IMR-90 (cell line): ENCODE results near the gene TFB1M. TPM values are rescaled to one million over a fixed set of nuclear protein-coding genes. Genes with fewer than 3 reads are reported as not detected.
A peak's percentile ranks its signal among the peaks of the same experiment; 100 is the strongest.

ENCODE experiments used
- ATAC-seq: fragments of 200-7000 bp; cut with Tn5 transposase; 2 replicates; pipeline ENCODE4 v1.9.1; 2020; ENCODE audit warnings: low read depth, mild to moderate bottlenecking, moderate library complexity
- BruUV-seq: library from RNA; stranded (reverse); fragments of 400-500 nt; replicated peaks from 2 replicates; lab custom pipeline; 2021; lab: Mats Ljungman, UMichigan
- CTCF ChIA-PET: fragments of 300-600 bp; formaldehyde crosslinking; extraction: SDS; loops from one replicate; lab custom pipeline; 2021; ENCODE audit warnings: antibody characterized with exemption; lab: Yijun Ruan, JAX
- POLR2A ChIA-PET: fragments of 300-600 bp; sonication (Branson Sonifier 250); formaldehyde crosslinking; loops from one replicate; lab custom pipeline; 2022; ENCODE audit warnings: antibody characterized with exemption; ENCODE audit not compliant: unreplicated experiment; lab: Charles Lee
- DNase-seq: peaks from one replicate; pipeline ENCODE4 v3.0.0; 2013
- H2AFZ ChIP-seq: replicated peaks from 2 replicates; pipeline ENCODE3; 2013; ENCODE audit warnings: low read length, mild to moderate bottlenecking; ENCODE audit not compliant: poor library complexity
- H2AK5ac ChIP-seq: 2 replicates; pipeline ENCODE4 v1.6.1; 2013; ENCODE audit warnings: low read depth, low read length, inconsistent platforms
- H2AK9ac ChIP-seq: replicated peaks from 2 replicates; pipeline ENCODE3; 2013; ENCODE audit warnings: mild to moderate bottlenecking, low read depth, low read length, moderate library complexity; ENCODE audit not compliant: poor library complexity
- H2BK120ac ChIP-seq: 2 replicates; pipeline ENCODE4 v1.6.1; 2013; ENCODE audit warnings: low read depth, low read length, inconsistent platforms
- H2BK15ac ChIP-seq: 3 replicates; pipeline ENCODE4 v1.6.1; 2013; ENCODE audit warnings: low read depth, low read length, inconsistent platforms
- H2BK20ac ChIP-seq: 2 replicates; pipeline ENCODE4 v1.6.1; 2013; ENCODE audit warnings: low read depth, mild to moderate bottlenecking, inconsistent platforms, low read length, moderate library complexity
- H2BK5ac ChIP-seq: 2 replicates; pipeline ENCODE4 v1.6.1; 2013; ENCODE audit warnings: mild to moderate bottlenecking, low read depth, low read length, inconsistent platforms; ENCODE audit not compliant: poor library complexity, severe bottlenecking
- H3K14ac ChIP-seq: replicated peaks from 2 replicates; pipeline ENCODE4 v1.6.1; 2013; ENCODE audit warnings: low read depth, low read length, inconsistent platforms
- H3K18ac ChIP-seq: 2 replicates; pipeline ENCODE4 v1.6.1; 2013; ENCODE audit warnings: low read depth, low read length, control low read depth
- H3K23ac ChIP-seq: 2 replicates; pipeline ENCODE4 v1.6.1; 2013; ENCODE audit warnings: low read depth, low read length, inconsistent platforms
- H3K27ac ChIP-seq: 2 replicates; pipeline ENCODE4 v1.5.1; 2013; ENCODE audit warnings: mild to moderate bottlenecking, control low read depth, low read length; ENCODE audit not compliant: insufficient read depth
- H3K27me3 ChIP-seq: 2 replicates; pipeline ENCODE4 v1.6.1; 2013; ENCODE audit warnings: low read length; ENCODE audit not compliant: control insufficient read depth, insufficient read depth
- H3K36me3 ChIP-seq: 2 replicates; pipeline ENCODE4 v1.6.1; 2013; ENCODE audit warnings: low read length, mixed read lengths; ENCODE audit not compliant: control insufficient read depth, insufficient read depth
- H3K4ac ChIP-seq: 2 replicates; pipeline ENCODE4 v1.6.1; 2013; ENCODE audit warnings: low read depth, low read length, inconsistent platforms
- H3K4me1 ChIP-seq: 2 replicates; pipeline ENCODE4 v1.6.1; 2013; ENCODE audit warnings: low read length, mixed read lengths; ENCODE audit not compliant: control insufficient read depth, insufficient read depth
- H3K4me2 ChIP-seq: 2 replicates; pipeline ENCODE4 v1.6.1; 2013; ENCODE audit warnings: low read depth, mild to moderate bottlenecking, control low read depth, low read length, moderate library complexity
- H3K4me3 ChIP-seq: 2 replicates; pipeline ENCODE4 v1.5.1; 2013; ENCODE audit warnings: low read depth, mild to moderate bottlenecking, control low read depth, low read length, moderate library complexity; ENCODE audit not compliant: insufficient read depth
- H3K56ac ChIP-seq: 2 replicates; pipeline ENCODE4 v1.6.1; 2013; ENCODE audit warnings: low read length, inconsistent platforms; ENCODE audit not compliant: insufficient read depth; ENCODE audit errors: extremely low read depth
- H3K79me1 ChIP-seq, 2 experiments: 2 replicates each; pipeline ENCODE4 v1.6.1; 2013; ENCODE audit warnings: low read length in 2 of 2, inconsistent platforms in 1 of 2, low read depth in 1 of 2
- H3K9ac ChIP-seq: 2 replicates; pipeline ENCODE4 v1.6.1; 2013; ENCODE audit warnings: low read depth, low read length, control low read depth
- H3K9me1 ChIP-seq: 2 replicates; pipeline ENCODE4 v1.6.1; 2013; ENCODE audit warnings: low read length, inconsistent platforms; ENCODE audit not compliant: insufficient read depth
- H3K9me3 ChIP-seq: 2 replicates; pipeline ENCODE4 v1.6.1; 2013; ENCODE audit warnings: low read length; ENCODE audit not compliant: control insufficient read depth, insufficient read depth
- H4K20me1 ChIP-seq: 2 replicates; pipeline ENCODE4 v1.6.1; 2013; ENCODE audit warnings: low read length, inconsistent platforms; ENCODE audit not compliant: insufficient read depth
- H4K5ac ChIP-seq: 2 replicates; pipeline ENCODE4 v1.6.1; 2013; ENCODE audit warnings: mild to moderate bottlenecking, low read depth, low read length, control low read depth
- H4K8ac ChIP-seq, 2 experiments: 2 replicates each; pipeline ENCODE4 v1.6.1; 2013; ENCODE audit warnings: low read depth in 2 of 2, low read length in 2 of 2, control low read depth in 1 of 2, inconsistent platforms in 1 of 2
- H4K91ac ChIP-seq: 2 replicates; pipeline ENCODE4 v1.6.1; 2013; ENCODE audit warnings: low read depth, low read length, inconsistent platforms; ENCODE audit not compliant: insufficient read depth
- FOS ChIP-seq: fragments of 150-350 bp; IDR thresholded peaks from 2 replicates; pipeline ENCODE4 v1.6.1; 2016; ENCODE audit warnings: low read depth, low read length
- SMC3 ChIP-seq: fragments of 150-350 bp; IDR thresholded peaks from 2 replicates; pipeline ENCODE4 v1.6.1; 2016; ENCODE audit warnings: low read depth, mild to moderate bottlenecking, antibody characterized with exemption, low read length, moderate library complexity
- WGBS, 2 experiments: methylation state at CpG; one replicate each; pipeline versions ENCODE4 v1.1.5 to v1.1.7; 2013; ENCODE audit warnings: missing lambda C conversion rate in 2 of 2; ENCODE audit not compliant: insufficient read length in 1 of 2; ENCODE audit errors: extremely low coverage in 2 of 2; 5-methylcytosine and 5-hydroxymethylcytosine counted together
- dilution Hi-C: fragments of 300-500 bp; cut with HindIII; formaldehyde crosslinking; loops from one replicate; pipeline ENCODE4 v1.14.3; 2018; ENCODE audit warnings: low sequenced_read_pairs; ENCODE audit not compliant: unreplicated experiment
- in situ Hi-C: fragments of 300-500 bp; cut with MboI; formaldehyde crosslinking; loops from 3 replicates; pipeline ENCODE4 v1.14.3; 2019; ENCODE audit warnings: low sequenced_read_pairs, inconsistent platforms, mixed read lengths
- intact Hi-C: fragments of 100-400 bp; cut with micrococcal nuclease; formaldehyde crosslinking; loops from 2 replicates; pipeline ENCODE4 v1.10.0; 2022
- polyA plus RNA-seq, 3 experiments: library from polyadenylated mRNA; depleted of rRNA; stranded (reverse); fragments of >200 nt; gene quantifications; 2 replicates each; pipeline ENCODE4 v1.2.3, GENCODE V29; 2012; ENCODE audit warnings: low replicate concordance in 1 of 3
- total RNA-seq: library from RNA; depleted of rRNA; stranded (reverse); fragments of >200 nt; gene quantifications from 2 replicates; pipeline ENCODE4 v1.2.3, GENCODE V29; 2012

The TFB1M gene
- total and polyA plus RNA-seq, 2 of the 4 experiments (the other 2 are of a cell fraction): 18.1 to 22.4 TPM

DNA sequence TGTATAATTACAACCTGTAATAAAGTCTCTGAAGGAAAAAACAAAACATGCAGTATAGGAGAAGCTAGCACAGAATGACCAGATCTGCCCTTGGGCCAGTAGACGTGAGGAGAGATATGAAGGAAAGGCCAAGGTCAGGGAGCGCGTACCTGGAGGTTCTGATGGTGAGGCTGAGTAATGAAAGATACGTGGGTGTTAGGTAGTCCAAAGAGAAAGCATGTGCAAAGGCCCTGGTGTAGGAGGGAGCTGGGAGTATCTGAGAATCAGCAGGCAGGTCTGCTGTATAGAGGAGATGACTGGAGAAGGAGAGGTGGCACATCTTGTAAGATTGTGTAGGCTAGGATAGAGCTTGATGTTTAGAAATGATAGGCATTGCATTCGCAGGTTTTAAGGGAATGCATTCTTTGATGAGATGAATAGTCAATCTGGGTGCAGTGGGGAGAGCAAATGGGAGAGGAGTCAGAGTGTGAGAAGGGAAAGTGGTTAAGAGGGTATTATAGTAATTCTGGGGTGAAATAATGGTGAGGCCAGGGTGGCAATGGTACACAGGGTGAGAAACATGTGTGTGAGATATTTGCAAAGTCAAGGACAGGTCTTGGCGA is 15.9 kb upstream of the TFB1M start:
- no TSS peak for BruUV-seq
- Histone ChIP-seq H2BK15ac (peak overlapping the region; percentile 94; the same call in 2 of the 3 replicates), H3K9ac (no peak overlapping the region), H3K9me3 (no peaks in the 10 kb centered on the region), H3K4me2 (no peak overlapping the region), H3K9me1 (0 out of 2 replicates have a peak, but pooled peaks cover 3% of the 10 kb centered on the region), H2AK9ac (no peak overlapping the region), H2AFZ (no peak overlapping the region), H3K56ac (no peak overlapping the region), H3K14ac (peak overlapping the region; percentile 61; the same call in 1 of the 2 replicates), H4K5ac (peak overlapping the region; percentile 72), H3K18ac (peak overlapping the region; percentile 83; the same call in 1 of the 2 replicates), H4K8ac (peak overlapping the region; percentile 24 to 31; a peak in 2 of 4 replicates), H2AK5ac (peak overlapping the region; percentile 81; the same call in 1 of the 2 replicates), H2BK5ac (no peak overlapping the region), H2BK20ac (peak overlapping the region; percentile 82), H3K27ac (no peak overlapping the region), H3K4ac (peak overlapping the region; percentile 41; the same call in 1 of the 2 replicates), H3K4me1 (peaks cover 10% of the 10 kb centered on the region), H3K4me3 (no peak overlapping the region), H3K27me3 (no peaks in the 10 kb centered on the region), H3K79me1 (no peaks in the 10 kb centered on the region), H4K91ac (peak overlapping the region; percentile 65), H2BK120ac (peak overlapping the region; percentile 35), H3K36me3 (no peaks in the 10 kb centered on the region; the same call in 1 of the 2 replicates), H3K23ac (no peak overlapping the region), H4K20me1 (no peaks in the 10 kb centered on the region)
- 96% methylated on average over 5 of the region's 6 CpGs; no CpG with 5 or more reads in 1 of the 2 experiments for WGBS, 2 experiments
- dilution Hi-C loops: no loop called here
- POLR2A ChIA-PET: interaction anchor here (0.6 kb wide), 1 partner anchor 220 kb away, joined by 3 read pairs; no protein-coding TSS in a partner anchor
- no peak for ATAC-seq
- TF ChIP-seq FOS: no peak
- TF ChIP-seq SMC3: no peak
- in situ Hi-C loops: loop anchor here (25.0 kb wide), 5 partner anchors 432 to 1857 kb away; no protein-coding TSS in a partner anchor
- no peak for DNase-seq
- intact Hi-C loops: no loop called here
- CTCF ChIA-PET: interaction anchor here (0.6 to 1.3 kb wide), 4 partner anchors 10 to 607 kb away, joined by 3 to 4 read pairs (median 3); no protein-coding TSS in a partner anchor
